Stimulated activated CD4-positive, alpha-beta T cell treated with anti-CD3 and anti-CD28 coated beads, Interleukin-1b, Interleukin-23, amount 100 ng/mL, for 24 hours (primary cell): ENCODE results near the gene SLC27A3.
A peak's percentile ranks its signal among the peaks of the same experiment; 100 is the strongest.
"Not testable (repeated sequence)": the region's sequence is repeated elsewhere in the genome, so short reads cannot be mapped to it uniquely, and the experiment has no call there.

ENCODE experiments used
- DNase-seq, 4 experiments: peaks; one replicate each; pipeline ENCODE4 v3.0.0-alpha.2; 2020; ENCODE audit warnings: low read depth in 4 of 4, low spot score in 1 of 4

SLC27A3 gene

GRCh38 chr1:153779781-153780541 lies 4.8 kb downstream of the SLC27A3 start:
- DNase-seq = no peak

DNA sequence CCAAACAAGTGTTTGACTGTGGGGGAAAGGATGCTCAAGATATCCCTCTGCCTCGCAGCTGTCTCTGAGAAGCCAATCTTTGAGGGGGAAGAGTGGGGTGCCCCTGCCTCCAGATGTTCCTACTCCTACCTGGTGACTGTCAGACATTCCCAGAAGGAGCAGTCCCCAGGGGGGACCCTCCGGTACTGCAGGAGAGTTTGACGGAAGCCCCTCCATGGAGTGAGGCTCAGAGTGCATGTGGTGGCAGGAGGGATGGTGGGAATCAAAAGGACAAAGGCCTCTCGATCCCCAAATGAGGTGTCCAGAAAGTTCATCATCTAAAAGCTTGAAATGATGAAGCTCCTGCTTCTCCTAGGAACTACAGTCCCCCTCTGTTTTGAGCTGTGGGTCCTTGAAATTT lies 5.3 kb downstream of the SLC27A3 start:
- no peak for DNase-seq

DNA sequence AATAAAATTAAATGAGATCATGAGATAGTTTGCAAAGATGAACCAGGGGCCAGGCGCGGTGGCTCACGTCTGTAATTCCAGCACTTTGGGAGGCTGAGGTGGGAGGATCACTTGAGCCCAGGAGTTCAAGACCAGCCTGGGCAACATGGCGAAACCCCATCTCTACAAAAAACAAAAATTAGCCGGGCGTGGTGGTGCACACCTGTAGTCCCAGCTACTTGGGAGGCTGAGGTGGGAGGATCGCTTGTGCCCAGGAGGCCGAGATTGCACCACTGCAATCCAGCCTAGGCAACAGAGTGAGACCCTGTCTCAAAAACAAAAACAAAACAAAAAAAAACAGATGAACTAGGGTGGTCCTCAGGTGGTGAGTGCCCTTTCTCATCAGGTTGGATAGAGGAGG lies 7.4 kb downstream of the SLC27A3 start:
- not testable (repeated sequence) for DNase-seq

DNA sequence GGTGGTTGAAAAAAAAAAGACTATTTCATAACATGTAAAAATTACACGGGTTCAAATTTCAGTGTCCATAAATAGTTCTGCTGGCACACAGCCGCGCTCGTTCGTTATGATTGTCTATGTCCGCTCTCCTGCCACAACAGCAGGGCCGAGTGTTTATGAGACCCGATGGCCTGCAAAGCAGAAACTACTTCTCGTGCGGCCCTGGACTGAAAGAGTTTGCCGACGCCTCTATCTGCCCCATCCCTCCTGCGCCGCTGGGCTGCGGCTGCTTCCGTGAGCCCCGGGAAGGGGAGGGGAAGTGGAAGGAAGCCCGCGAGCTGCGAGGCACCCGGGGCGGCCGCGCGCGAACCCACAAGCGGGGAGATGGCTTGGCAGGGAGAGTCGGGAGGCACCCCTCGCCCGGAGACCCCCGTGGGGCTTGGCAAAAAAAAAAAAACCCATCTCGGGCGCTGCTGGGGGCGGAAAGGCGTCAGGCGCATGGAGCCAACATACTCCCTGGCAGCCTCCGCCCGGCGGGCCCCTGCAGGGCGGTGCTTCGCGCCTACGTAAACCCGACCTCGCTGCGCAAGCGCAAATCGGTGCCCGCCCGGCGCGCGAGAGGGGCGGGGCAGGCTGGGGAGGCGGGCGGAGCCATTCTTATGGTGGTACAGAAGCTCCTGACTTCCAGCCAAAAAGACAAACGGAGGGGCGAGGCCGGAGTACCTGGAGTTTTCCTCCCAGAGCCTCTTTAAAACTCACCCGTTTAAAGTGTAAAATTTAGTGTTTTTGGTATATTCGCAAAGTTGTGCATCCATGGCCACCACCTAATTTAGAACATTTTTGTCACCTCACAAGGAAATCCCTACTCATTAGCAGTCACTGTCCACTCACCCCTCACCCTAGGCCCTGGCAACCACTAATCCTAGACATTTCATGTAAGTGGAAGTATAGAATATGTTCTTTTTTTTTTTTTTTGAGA lies 8.3 kb downstream of the SLC27A3 start:
- DNase-seq = peak; percentile 78 to 87 (median 84)

GRCh38 chr1:153786038-153786790 lies 11.0 kb downstream of the SLC27A3 start:
- no peak for DNase-seq

- no peak for DNase-seq
These were observed 14.3 kb downstream of the SLC27A3 start for GRCh38 chr1:153789478-153790034.

DNA sequence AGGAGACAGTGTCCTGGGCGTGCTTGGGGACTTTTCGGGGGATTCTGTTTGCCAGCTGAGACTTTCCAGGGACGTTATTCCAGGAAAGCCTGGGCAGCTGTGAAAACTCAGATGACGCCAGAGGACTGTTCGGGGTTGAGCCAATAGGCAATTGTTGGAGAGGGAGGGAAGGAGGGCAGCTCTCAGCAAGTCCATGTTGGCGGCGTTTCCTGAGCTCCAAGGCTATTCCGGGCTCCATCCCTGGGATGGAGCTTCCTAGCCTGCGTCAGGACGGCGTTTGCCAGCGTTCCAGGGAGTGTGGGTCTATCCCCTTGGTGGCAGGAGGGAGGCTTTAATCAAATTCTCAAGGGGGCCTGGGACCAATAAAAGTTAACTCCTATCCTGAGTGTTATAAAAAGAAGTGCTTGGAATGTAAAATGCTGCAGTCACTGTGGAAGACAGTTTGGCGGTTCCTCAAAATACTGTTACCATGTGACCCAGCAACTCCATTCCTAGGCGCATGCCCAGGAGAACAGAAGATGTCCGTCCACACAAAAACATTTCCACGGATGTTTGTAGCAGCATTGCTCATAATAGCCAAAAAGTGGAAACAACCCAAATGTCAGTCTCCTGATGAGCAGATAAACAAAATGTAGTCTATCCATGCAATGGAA lies 15.2 kb downstream of the SLC27A3 start:
- no peak for DNase-seq

- DNase-seq = no peak
These were observed 15.9 kb downstream of the SLC27A3 start for GRCh38 chr1:153790966-153791647.

GRCh38 chr1:153791648-153792253 lies 16.5 kb downstream of the SLC27A3 start:
- no peak for DNase-seq

- DNase-seq = no peak
These were observed 17.4 kb downstream of the SLC27A3 start for GRCh38 chr1:153792631-153793041.

- DNase-seq = no peak
These were observed 18.2 kb downstream of the SLC27A3 start for GRCh38 chr1:153793261-153793972.

DNA sequence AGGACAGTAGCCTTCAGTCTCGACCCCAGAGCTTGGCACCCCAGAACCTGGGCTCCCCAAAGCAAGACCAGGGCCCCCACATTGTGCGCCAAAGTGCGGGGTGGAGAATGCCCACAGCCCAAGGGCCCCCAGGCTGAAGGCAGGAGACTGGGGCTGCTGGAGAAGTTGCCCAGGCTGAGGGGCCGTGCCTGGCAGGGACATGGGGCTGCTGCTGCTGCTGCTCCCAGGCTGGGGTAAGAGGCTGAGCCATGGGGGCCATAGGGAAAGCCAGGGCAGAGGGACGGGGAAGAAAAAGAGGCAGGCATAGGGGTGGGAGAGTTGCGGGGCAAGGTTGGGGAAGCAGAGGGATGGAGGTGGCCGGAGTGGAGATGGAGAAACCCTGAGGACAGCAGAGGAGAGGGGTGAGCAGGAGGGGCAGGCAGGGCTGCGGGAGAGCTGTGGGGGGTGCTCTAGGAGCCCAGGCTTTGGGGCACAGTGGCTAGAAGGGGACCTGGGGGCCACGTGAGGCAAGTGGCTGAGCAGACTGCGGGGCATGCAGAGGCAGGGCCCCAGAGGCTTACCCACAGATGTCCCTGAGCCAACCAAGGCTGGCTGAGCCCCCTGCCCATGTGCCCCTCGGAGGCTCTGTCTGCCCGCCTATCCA lies 18.9 kb downstream of the SLC27A3 start:
- DNase-seq = no peak

- no peak for DNase-seq
These were observed 19.6 kb downstream of the SLC27A3 start for GRCh38 chr1:153794624-153795329.

GRCh38 chr1:153795330-153795837 lies 20.2 kb downstream of the SLC27A3 start:
- no peak for DNase-seq

DNA sequence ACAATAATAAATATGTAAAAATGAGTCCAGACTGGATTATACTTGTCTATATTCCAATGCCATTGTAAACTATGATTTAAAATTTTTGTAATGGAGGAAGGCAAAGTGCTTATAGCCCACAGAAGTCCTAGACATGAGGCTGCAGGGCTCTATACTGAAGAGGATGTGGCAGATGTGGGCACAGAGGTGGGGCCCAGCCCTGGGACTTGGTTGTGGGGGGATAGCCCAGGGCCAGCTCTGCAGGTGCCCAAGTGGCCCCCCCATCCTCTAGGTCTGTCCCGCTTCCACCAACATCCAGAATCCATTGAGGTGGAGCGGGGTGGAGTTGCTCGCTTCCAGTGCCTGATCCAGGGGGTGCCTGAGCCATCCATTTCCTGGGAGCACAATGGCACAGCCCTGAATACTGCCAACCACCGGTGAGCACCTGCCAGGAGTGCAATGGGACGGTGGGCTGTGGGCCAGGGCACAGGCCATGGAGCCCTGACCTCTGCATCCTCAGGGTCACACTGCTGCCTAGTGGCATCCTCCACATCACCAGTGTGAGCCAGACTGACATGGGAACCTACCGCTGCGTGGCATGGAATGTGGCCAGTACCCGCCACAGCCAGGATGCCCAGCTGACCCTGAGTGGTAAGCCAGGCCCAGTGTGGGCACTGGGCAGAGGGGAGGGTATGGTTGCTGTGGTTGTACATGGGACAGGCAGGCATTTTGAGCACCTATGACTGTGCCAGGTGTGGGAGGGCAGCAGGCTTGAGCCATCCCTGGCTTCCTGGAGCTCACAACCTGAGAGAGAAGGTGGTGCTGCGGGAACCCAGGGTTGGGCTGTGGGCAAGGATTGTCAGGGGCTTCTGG lies 21.0 kb downstream of the SLC27A3 start:
- DNase-seq = no peak

- DNase-seq = peak; percentile 73 to 84 (median 76)
These were observed 21.8 kb downstream of the SLC27A3 start for GRCh38 chr1:153796786-153797659.
